Lower leg skin (tissue), 4 donors: ENCODE results near the gene FNIP2. TPM values are rescaled to one million over a fixed set of nuclear protein-coding genes. Genes with fewer than 3 reads are reported as not detected.

Source experiments
- DNase-seq, 2 donors: peaks; one replicate each; pipeline ENCODE4 v3.0.0-alpha.2; 2019; ENCODE audit warnings: low spot score in 2 of 2
- H3K4me3 ChIP-seq: fragments of 200-600 bp; sonication (generic); 2 replicates; pipeline ENCODE4 v1.5.1; 2017; ENCODE audit warnings: mild to moderate bottlenecking, low read depth; ENCODE audit not compliant: poor library complexity, severe bottlenecking
- CTCF ChIP-seq, 3 donors: fragments of 450-650 bp; IDR thresholded peaks; one replicate each; pipeline ENCODE4 v1.5.1; 2016; ENCODE audit warnings: antibody characterized with exemption in 3 of 3, mild to moderate bottlenecking in 3 of 3, moderate library complexity in 2 of 3
- POLR2A ChIP-seq, 2 donors: fragments of 450-650 bp; IDR thresholded peaks; one replicate each; pipeline ENCODE4 v1.6.1; 2016 to 2017; ENCODE audit warnings: antibody characterized with exemption in 2 of 2, mild to moderate bottlenecking in 1 of 2, moderate library complexity in 1 of 2
- WGBS, 2 donors: methylation state at CpG; one replicate each; pipeline ENCODE4 v1.1.5; 2018; 5-methylcytosine and 5-hydroxymethylcytosine counted together
- intact Hi-C: fragments of 100-400 bp; cut with DNase I; formaldehyde crosslinking; loops from one replicate; pipeline ENCODE4 v1.15.0; 2023; ENCODE audit warnings: low total_unique reads
- total RNA-seq, 4 donors: library from RNA; depleted of rRNA; stranded (reverse); fragments of >200 nt; gene quantifications; one replicate each; pipeline ENCODE4 v1.1.0, GENCODE V29; 2016

Gene FNIP2
- total RNA-seq, 4 donors from 2014 or later: 20.5 to 47.5 (median 38.8) TPM

GRCh38 chr4:158829254-158829653 is 60.4 kb downstream of the FNIP2 start:
- WGBS, 2 donors: 86 to 94% methylated on average over 2 of the region's 2 CpGs
- DNase-seq: no peak
- intact Hi-C loops: no loop called here
- TF ChIP-seq CTCF (IDR thresholded peaks at IDR 0.05): no peak
- TF ChIP-seq POLR2A (IDR thresholded peaks at IDR 0.05): no peak
- no peak overlapping the region for H3K4me3 ChIP-seq

DNA sequence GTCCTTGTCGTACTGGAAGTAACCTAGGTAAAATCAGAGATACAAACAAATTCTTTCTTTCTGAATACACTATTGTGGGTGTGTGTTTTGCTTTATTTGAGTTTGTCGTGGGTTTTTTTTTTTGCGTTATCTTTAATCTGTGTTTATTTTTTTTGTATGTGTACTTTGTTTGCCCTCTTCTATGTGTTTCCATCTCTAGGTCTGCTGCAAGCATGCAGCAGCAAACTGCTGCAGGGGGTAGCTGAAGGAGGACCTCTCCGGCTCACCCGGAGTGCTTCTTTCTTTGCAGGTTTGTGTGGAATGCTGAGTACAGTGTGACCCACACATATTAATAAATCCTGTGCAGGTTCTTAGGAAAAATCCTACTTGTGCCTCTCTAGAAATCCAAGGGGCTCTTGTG is 64.8 kb downstream of the FNIP2 start:
- no peak overlapping the region for H3K4me3 ChIP-seq
- TF ChIP-seq POLR2A (IDR thresholded peaks at IDR 0.05) (no peak), CTCF (IDR thresholded peaks at IDR 0.05) (no peak)
- intact Hi-C loops: no loop called here
- WGBS, 2 donors: 76 to 79% methylated on average over 5 of the region's 5 CpGs
- no peak for DNase-seq

GRCh38 chr4:158835226-158836001 is 66.6 kb downstream of the FNIP2 start:
- TF ChIP-seq POLR2A (IDR thresholded peaks at IDR 0.05) (no peak), CTCF (IDR thresholded peaks at IDR 0.05) (no peak)
- intact Hi-C loops: no loop called here
- no peak overlapping the region for H3K4me3 ChIP-seq
- no peak for DNase-seq
- 73 to 83% methylated on average over 2 of the region's 2 CpGs for WGBS, 2 donors

GRCh38 chr4:158836002-158836369 is 67.2 kb downstream of the FNIP2 start:
- intact Hi-C loops: no loop called here
- TF ChIP-seq CTCF (IDR thresholded peaks at IDR 0.05) (no peak), POLR2A (IDR thresholded peaks at IDR 0.05) (no peak)
- DNase-seq: no peak
- H3K4me3 ChIP-seq: no peak overlapping the region
- WGBS, 2 donors: 88% methylated on average over 1 of the region's 1 CpG

DNA sequence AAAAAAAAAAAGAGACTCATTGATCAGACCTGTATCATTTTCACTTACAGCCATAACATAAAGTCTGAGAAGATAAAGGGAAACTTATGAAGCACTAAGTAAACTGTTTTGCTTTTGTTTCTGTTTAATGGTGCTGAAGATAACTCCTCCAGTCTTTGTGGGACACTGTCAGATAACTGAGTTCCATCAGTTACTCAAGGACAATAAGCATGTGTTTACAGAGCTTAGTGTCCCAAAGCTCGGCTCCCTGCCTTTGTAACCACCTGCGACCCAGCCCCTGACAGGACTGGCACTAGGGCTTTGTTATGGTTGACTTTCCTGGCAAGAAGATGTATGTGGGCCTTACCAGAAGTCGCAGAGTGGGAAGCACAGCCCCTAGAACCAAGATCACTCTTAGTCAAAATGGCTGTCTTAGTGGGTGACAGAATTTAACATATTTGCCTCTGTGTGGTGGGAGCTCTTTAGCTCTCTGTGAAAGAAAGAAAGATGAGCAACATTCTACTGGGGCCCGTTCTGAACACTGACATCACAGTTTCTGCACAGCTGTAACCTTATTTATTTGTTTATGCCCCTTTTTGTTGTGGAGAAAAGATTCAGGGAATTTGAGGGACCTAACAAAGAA is 68.1 kb downstream of the FNIP2 start:
- no peak for DNase-seq
- no peak overlapping the region for H3K4me3 ChIP-seq
- TF ChIP-seq POLR2A (IDR thresholded peaks at IDR 0.05): no peak
- no peak for TF ChIP-seq CTCF (IDR thresholded peaks at IDR 0.05)
- intact Hi-C loops: no loop called here
- WGBS, 2 donors: 94 to 98% methylated on average over 4 of the region's 4 CpGs
